Upper lobe of left lung (tissue), 4 donors: ENCODE results near the gene ERLIN1.

Source experiments
- EP300 ChIP-seq, 4 donors: sonication (generic); formaldehyde crosslinking; IDR thresholded peaks; one replicate each; pipeline ENCODE4 v1.5.1; 2017; ENCODE audit warnings: antibody characterized with exemption in 4 of 4, control low read depth in 2 of 4
- POLR2A ChIP-seq, 4 donors: fragments of 450-650 bp; IDR thresholded peaks; one replicate each; pipeline ENCODE4 v1.5.1; 2016 to 2017; ENCODE audit warnings: antibody characterized with exemption in 4 of 4, mild to moderate bottlenecking in 2 of 4
- POLR2AphosphoS5 ChIP-seq, 2 donors: sonication (generic); formaldehyde crosslinking; IDR thresholded peaks; one replicate each; pipeline ENCODE4 v1.5.1; 2017; ENCODE audit warnings: antibody characterized with exemption in 2 of 2
- TF ChIP-seq, protein P1 (sequence below), 6 experiments: fragments of 450-650 bp in 4 of 6; fragments of 200-600 bp in 2 of 6; sonication (generic) in 2 of 6; IDR thresholded peaks; one replicate each; pipeline ENCODE4 v1.5.1; 2016 to 2019; ENCODE audit warnings: antibody characterized with exemption in 6 of 6

DNA sequence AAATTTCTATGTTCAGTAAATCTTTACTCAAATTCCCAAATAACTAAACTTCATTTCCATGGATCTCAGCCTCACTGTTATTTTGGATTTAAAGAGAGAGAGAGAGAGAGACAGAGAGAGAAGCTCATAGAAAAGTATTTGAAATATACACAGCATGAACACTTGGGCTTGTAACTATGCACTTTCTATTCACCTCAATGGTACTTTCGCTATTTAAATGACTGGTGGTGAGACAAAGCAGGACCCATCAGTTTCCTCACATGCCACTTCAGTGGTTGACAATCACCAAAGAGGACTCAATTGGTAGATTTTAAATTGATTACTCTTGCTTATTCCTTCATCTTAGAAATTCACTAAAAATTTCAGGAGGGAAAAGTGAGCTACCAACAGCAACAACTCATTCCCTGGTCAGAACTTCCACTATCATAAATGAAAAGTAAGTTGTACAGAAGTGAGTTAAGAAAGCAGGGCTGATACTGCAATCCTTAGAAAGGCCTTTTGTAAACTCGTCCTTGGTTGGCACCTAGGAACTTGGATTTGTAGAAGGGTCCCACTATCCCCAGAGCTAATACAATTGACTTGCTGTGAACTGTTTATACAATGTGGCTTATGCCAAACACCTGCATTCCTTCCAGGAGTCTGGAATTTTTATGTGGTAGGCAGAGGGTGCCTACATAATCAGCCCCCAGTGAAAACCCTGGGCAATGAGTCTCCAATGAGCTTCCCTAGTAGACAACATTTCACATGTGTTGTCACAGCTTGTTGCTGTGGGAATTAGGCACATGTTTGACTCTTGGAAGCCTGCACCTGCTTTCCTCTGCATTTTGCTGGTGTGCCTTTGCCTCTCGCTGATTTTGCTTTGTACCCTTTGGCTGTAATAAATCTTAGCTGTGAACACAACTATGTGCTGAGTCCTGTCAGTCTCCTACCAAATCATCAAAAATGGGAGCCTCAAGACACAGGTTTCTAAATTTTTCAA is 10.8 kb downstream of the ERLIN1 start:
- TF ChIP-seq, protein P1, sequence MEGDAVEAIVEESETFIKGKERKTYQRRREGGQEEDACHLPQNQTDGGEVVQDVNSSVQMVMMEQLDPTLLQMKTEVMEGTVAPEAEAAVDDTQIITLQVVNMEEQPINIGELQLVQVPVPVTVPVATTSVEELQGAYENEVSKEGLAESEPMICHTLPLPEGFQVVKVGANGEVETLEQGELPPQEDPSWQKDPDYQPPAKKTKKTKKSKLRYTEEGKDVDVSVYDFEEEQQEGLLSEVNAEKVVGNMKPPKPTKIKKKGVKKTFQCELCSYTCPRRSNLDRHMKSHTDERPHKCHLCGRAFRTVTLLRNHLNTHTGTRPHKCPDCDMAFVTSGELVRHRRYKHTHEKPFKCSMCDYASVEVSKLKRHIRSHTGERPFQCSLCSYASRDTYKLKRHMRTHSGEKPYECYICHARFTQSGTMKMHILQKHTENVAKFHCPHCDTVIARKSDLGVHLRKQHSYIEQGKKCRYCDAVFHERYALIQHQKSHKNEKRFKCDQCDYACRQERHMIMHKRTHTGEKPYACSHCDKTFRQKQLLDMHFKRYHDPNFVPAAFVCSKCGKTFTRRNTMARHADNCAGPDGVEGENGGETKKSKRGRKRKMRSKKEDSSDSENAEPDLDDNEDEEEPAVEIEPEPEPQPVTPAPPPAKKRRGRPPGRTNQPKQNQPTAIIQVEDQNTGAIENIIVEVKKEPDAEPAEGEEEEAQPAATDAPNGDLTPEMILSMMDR (IDR thresholded peaks at IDR 0.05) = no peak
- TF ChIP-seq POLR2AphosphoS5 (IDR thresholded peaks at IDR 0.05) = no peak
- no peak for TF ChIP-seq POLR2A (IDR thresholded peaks at IDR 0.05)
- TF ChIP-seq EP300 (IDR thresholded peaks at IDR 0.05) = no peak
